Upper lobe of left lung (tissue), 6 donors: Measurements from ENCODE around the gene ST3GAL5. TPM values are rescaled to one million over a fixed set of nuclear protein-coding genes. Genes with fewer than 3 reads are reported as not detected.

ENCODE experiments used
- ATAC-seq, 2 donors: fragments of 200-7000 bp; cut with Tn5 transposase; one replicate each; pipeline ENCODE4 v1.9.1; 2022; ENCODE audit warnings: mild to moderate bottlenecking in 2 of 2, moderate library complexity in 2 of 2; ENCODE audit not compliant: low FRiP score in 2 of 2
- DNase-seq, 2 donors: peaks; one replicate each; pipeline ENCODE4 v3.0.0-alpha.2; 2019 to 2020
- H3K27ac ChIP-seq, 4 donors: fragments of 200-600 bp; sonication (generic); one replicate each; pipeline ENCODE4 v1.5.1; 2016 to 2019
- H3K27me3 ChIP-seq, 4 donors: fragments of 200-600 bp; sonication (generic); one replicate each; pipeline ENCODE4 v1.5.1; 2017 to 2019
- H3K36me3 ChIP-seq, 4 donors: fragments of 200-600 bp; sonication (generic); one replicate each; pipeline ENCODE4 v1.5.1; 2016 to 2019
- H3K4me1 ChIP-seq, 4 donors: fragments of 200-600 bp; sonication (generic); one replicate each; pipeline ENCODE4 v1.5.1; 2018 to 2019
- H3K4me3 ChIP-seq, 4 donors: fragments of 200-600 bp; sonication (generic); one replicate each; pipeline ENCODE4 v1.5.1; 2017 to 2019; ENCODE audit warnings: mild to moderate bottlenecking in 2 of 4, moderate library complexity in 1 of 4
- H3K9me3 ChIP-seq, 4 donors: fragments of 200-600 bp; sonication (generic); one replicate each; pipeline ENCODE4 v1.5.1; 2018 to 2019
- CTCF ChIP-seq, 6 experiments: fragments of 450-650 bp in 4 of 6; fragments of 200-600 bp in 2 of 6; sonication (generic) in 2 of 6; IDR thresholded peaks; one replicate each; pipeline ENCODE4 v1.5.1; 2016 to 2019; ENCODE audit warnings: antibody characterized with exemption in 6 of 6
- EP300 ChIP-seq, 4 donors: sonication (generic); formaldehyde crosslinking; IDR thresholded peaks; one replicate each; pipeline ENCODE4 v1.5.1; 2017; ENCODE audit warnings: antibody characterized with exemption in 4 of 4, control low read depth in 2 of 4
- POLR2A ChIP-seq, 4 donors: fragments of 450-650 bp; IDR thresholded peaks; one replicate each; pipeline ENCODE4 v1.5.1; 2016 to 2017; ENCODE audit warnings: antibody characterized with exemption in 4 of 4, mild to moderate bottlenecking in 2 of 4
- POLR2AphosphoS5 ChIP-seq, 2 donors: sonication (generic); formaldehyde crosslinking; IDR thresholded peaks; one replicate each; pipeline ENCODE4 v1.5.1; 2017; ENCODE audit warnings: antibody characterized with exemption in 2 of 2
- WGBS, 2 donors: methylation state at CpG; one replicate each; pipeline ENCODE4 v1.1.5; 2017 to 2018; 5-methylcytosine and 5-hydroxymethylcytosine counted together
- small RNA-seq, 4 donors: library from RNA; depleted of rRNA; stranded (forward); fragments of <200 nt; gene quantifications; one replicate each; pipeline ENCODE3, GENCODE V24; 2016
- total RNA-seq, 6 donors: library from RNA; depleted of rRNA in 4 of 6; stranded (reverse); fragments of >200 nt in 4 of 6; gene quantifications; one replicate each; pipeline versions ENCODE4 v1.1.0 to v1.2.1, GENCODE V29; 2016 to 2021
- donor health status: DM: no; HTN: no; CAD: no; lungs with moderate emphysema.
- donor health status: DM: no; HTN: yes; CAD: no; lungs with severe emphysema.

The ST3GAL5 gene
- total RNA-seq, 6 donors from 2014 or later: 54.5 to 162 (median 83.8) TPM

GRCh38 chr2:85788603-85789002, 100.2 kb downstream of the ST3GAL5 start:
- no peak for DNase-seq
- no peaks in the 10 kb centered on the region for H3K9me3 ChIP-seq
- peaks cover 6 to 78% (median 29%) of the 10 kb centered on the region in 4 donors for H3K36me3 ChIP-seq
- no peak overlapping the region for H3K4me3 ChIP-seq
- H3K27ac ChIP-seq: peak overlapping the region in 1 of 4 donors; percentile 11
- TF ChIP-seq POLR2AphosphoS5 (IDR thresholded peaks at IDR 0.05) (no peak), EP300 (IDR thresholded peaks at IDR 0.05) (no peak), POLR2A (IDR thresholded peaks at IDR 0.05) (no peak), CTCF (IDR thresholded peaks at IDR 0.05) (no peak)
- no peaks in the 10 kb centered on the region for H3K27me3 ChIP-seq
- WGBS, 2 donors: 88 to 92% methylated on average over 3 of the region's 3 CpGs
- no peak for ATAC-seq
- H3K4me1 ChIP-seq: peaks cover 20 to 54% (median 44%) of the 10 kb centered on the region in 4 donors

GRCh38 chr2:85787981-85788340, 100.8 kb downstream of the ST3GAL5 start:
- H3K4me3 ChIP-seq: no peak overlapping the region
- WGBS, 2 donors: 80 to 82% methylated on average over 6 of the region's 6 CpGs
- ATAC-seq (no peak), DNase-seq (no peak)
- H3K27ac ChIP-seq: peak overlapping the region in 3 of 4 donors; percentile 11 to 44 (median 24)
- H3K36me3 ChIP-seq: peaks cover 6 to 85% (median 32%) of the 10 kb centered on the region in 4 donors
- peaks cover 18 to 48% (median 38%) of the 10 kb centered on the region in 4 donors for H3K4me1 ChIP-seq
- H3K9me3 ChIP-seq: no peaks in the 10 kb centered on the region
- no peaks in the 10 kb centered on the region for H3K27me3 ChIP-seq
- no peak for TF ChIP-seq POLR2AphosphoS5 (IDR thresholded peaks at IDR 0.05)
- TF ChIP-seq EP300 (IDR thresholded peaks at IDR 0.05): no peak
- no peak for TF ChIP-seq CTCF (IDR thresholded peaks at IDR 0.05)
- TF ChIP-seq POLR2A (IDR thresholded peaks at IDR 0.05): no peak

GRCh38 chr2:85787282-85787980, 101.4 kb downstream of the ST3GAL5 start:
- peak overlapping the region in 3 of 4 donors; percentile 24 to 48 (median 44) for H3K27ac ChIP-seq
- TF ChIP-seq POLR2A (IDR thresholded peaks at IDR 0.05) (no peak), EP300 (IDR thresholded peaks at IDR 0.05) (no peak), CTCF (IDR thresholded peaks at IDR 0.05) (no peak), POLR2AphosphoS5 (IDR thresholded peaks at IDR 0.05) (no peak)
- H3K27me3 ChIP-seq: no peaks in the 10 kb centered on the region
- no peaks in the 10 kb centered on the region for H3K9me3 ChIP-seq
- H3K4me1 ChIP-seq: peaks cover 16 to 45% (median 34%) of the 10 kb centered on the region in 4 donors
- peaks cover 6 to 90% (median 36%) of the 10 kb centered on the region in 4 donors for H3K36me3 ChIP-seq
- 86 to 100% methylated on average over 4 to 8 of the region's 8 CpGs for WGBS, 2 donors
- DNase-seq (no peak), ATAC-seq (no peak)
- no peak overlapping the region for H3K4me3 ChIP-seq

Small RNAs within 50 kb of the gene (small RNA-seq; reads per million reads assigned to genes)
- gene RN7SKP83: 0 reads per million in 4 donors

Other genes with a start within 250 kb of the ST3GAL5 start
- over 10,000 TPM; 10,501 to 67,270 (median 33,394) TPM for gene SFTPB, start 220.8 kb downstream of the ST3GAL5 start, total RNA-seq
- gene GNLY, start 194.6 kb downstream of the ST3GAL5 start, total RNA-seq: 10 to 100 TPM; 12.2 to 24.7 (median 21.0) TPM
- 100 to 1,000 TPM in 2 of 6 donors, 10 to 100 TPM in 4; 60.2 to 121 (median 85.1) TPM for gene ATOH8, start 135.0 kb downstream of the ST3GAL5 start, total RNA-seq
- gene POLR1A, start 216.9 kb upstream of the ST3GAL5 start, total RNA-seq: 10 to 100 TPM; 12.0 to 25.8 (median 22.1) TPM
- 10 to 100 TPM; 37.0 to 79.4 (median 64.3) TPM for gene PTCD3, start 217.2 kb upstream of the ST3GAL5 start, total RNA-seq